Endothelial cell (in vitro differentiated cells): ENCODE data around the gene IRAK2. TPM values are rescaled to one million over a fixed set of nuclear protein-coding genes. Genes with fewer than 3 reads are reported as not detected.

ENCODE experiments used
- DNase-seq: peaks from one replicate; pipeline ENCODE4 v3.0.0; 2021; ENCODE audit warnings: low spot score
- H3K27ac Mint-ChIP-seq: one replicate; pipeline ENCODE4 v1.8.0; 2021; ENCODE audit warnings: mixed read lengths, inconsistent platforms; ENCODE audit not compliant: unreplicated experiment
- H3K27me3 Mint-ChIP-seq: one replicate; pipeline ENCODE4 v1.8.0; 2021; ENCODE audit warnings: mild to moderate bottlenecking, moderate library complexity, mixed read lengths, inconsistent platforms; ENCODE audit not compliant: unreplicated experiment
- H3K36me3 Mint-ChIP-seq: one replicate; pipeline ENCODE4 v1.8.0; 2021; ENCODE audit warnings: mild to moderate bottlenecking, low read depth, mixed read lengths, inconsistent platforms; ENCODE audit not compliant: unreplicated experiment
- H3K4me1 Mint-ChIP-seq: one replicate; pipeline ENCODE4 v1.8.0; 2021; ENCODE audit warnings: mild to moderate bottlenecking, mixed read lengths, inconsistent platforms; ENCODE audit not compliant: unreplicated experiment
- H3K4me3 Mint-ChIP-seq: one replicate; pipeline ENCODE4 v1.8.0; 2021; ENCODE audit warnings: mild to moderate bottlenecking, mixed read lengths, inconsistent platforms; ENCODE audit not compliant: unreplicated experiment
- H3K9me3 Mint-ChIP-seq: one replicate; pipeline ENCODE4 v1.8.0; 2021; ENCODE audit warnings: mixed read lengths, inconsistent platforms; ENCODE audit not compliant: unreplicated experiment
- total RNA-seq: library from RNA; stranded (reverse); fragmentation: NEBNext Ultra II Directional; extraction: Animal tissue kit (Norgen Biotek cat#: 25700); gene quantifications from one replicate; pipeline ENCODE4 v1.2.1, GENCODE V29; 2021; ENCODE audit not compliant: unreplicated experiment
- TF ChIP-seq, protein P1 (sequence below): fragments of 200-600 bp; sonication (generic); IDR thresholded peaks from one replicate; pipeline ENCODE4 v1.5.0; 2021; ENCODE audit warnings: antibody characterized with exemption; ENCODE audit not compliant: unreplicated experiment

Gene IRAK2
- total RNA-seq, 1 donor from 2014 or later: 1.1 TPM

GRCh38 chr3:10177737-10178136, 13.0 kb downstream of the IRAK2 start:
- H3K4me1 Mint-ChIP-seq: no peaks in the 10 kb centered on the region

DNA sequence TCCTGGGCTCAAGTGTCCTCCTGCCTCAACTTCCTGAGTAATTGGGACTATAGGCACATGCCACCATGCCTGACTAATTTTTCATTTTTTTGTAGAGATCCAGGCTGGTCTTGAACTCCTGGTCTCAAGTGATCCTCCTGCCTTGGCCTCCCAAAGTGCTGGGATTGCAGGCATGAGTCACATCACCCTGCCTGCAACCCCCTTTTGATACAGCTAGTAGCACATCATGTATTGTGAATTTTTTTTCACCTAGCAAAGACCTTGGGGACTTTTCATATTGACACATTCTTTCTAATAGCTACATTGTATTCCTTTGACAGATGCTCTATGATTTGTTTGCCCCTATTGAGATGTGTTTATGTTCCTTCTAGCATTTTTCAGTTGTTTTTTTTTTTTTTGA, 14.2 kb downstream of the IRAK2 start:
- Mint-ChIP-seq H3K9me3 (no peaks in the 10 kb centered on the region), H3K4me3 (no peak overlapping the region), H3K27me3 (no peaks in the 10 kb centered on the region), H3K4me1 (no peaks in the 10 kb centered on the region), H3K27ac (no peak overlapping the region), H3K36me3 (no peaks in the 10 kb centered on the region)
- TF ChIP-seq, protein P1, sequence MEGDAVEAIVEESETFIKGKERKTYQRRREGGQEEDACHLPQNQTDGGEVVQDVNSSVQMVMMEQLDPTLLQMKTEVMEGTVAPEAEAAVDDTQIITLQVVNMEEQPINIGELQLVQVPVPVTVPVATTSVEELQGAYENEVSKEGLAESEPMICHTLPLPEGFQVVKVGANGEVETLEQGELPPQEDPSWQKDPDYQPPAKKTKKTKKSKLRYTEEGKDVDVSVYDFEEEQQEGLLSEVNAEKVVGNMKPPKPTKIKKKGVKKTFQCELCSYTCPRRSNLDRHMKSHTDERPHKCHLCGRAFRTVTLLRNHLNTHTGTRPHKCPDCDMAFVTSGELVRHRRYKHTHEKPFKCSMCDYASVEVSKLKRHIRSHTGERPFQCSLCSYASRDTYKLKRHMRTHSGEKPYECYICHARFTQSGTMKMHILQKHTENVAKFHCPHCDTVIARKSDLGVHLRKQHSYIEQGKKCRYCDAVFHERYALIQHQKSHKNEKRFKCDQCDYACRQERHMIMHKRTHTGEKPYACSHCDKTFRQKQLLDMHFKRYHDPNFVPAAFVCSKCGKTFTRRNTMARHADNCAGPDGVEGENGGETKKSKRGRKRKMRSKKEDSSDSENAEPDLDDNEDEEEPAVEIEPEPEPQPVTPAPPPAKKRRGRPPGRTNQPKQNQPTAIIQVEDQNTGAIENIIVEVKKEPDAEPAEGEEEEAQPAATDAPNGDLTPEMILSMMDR: no peak
- DNase-seq: no peak

More at GRCh38 chr3:10177737-10178136, 13.0 kb downstream of the IRAK2 start:
- Mint-ChIP-seq H3K4me3 (no peak overlapping the region), H3K27me3 (no peaks in the 10 kb centered on the region), H3K27ac (no peak overlapping the region), H3K9me3 (no peaks in the 10 kb centered on the region), H3K36me3 (no peaks in the 10 kb centered on the region)
- TF ChIP-seq, protein P1: no peak
- DNase-seq: no peak

GRCh38 chr3:10180289-10180688, 15.6 kb downstream of the IRAK2 start:
- Mint-ChIP-seq H3K9me3 (no peaks in the 10 kb centered on the region), H3K4me1 (no peaks in the 10 kb centered on the region), H3K27ac (no peak overlapping the region), H3K4me3 (no peak overlapping the region), H3K36me3 (no peaks in the 10 kb centered on the region), H3K27me3 (no peaks in the 10 kb centered on the region)
- TF ChIP-seq, protein P1: no peak
- DNase-seq: no peak

DNA sequence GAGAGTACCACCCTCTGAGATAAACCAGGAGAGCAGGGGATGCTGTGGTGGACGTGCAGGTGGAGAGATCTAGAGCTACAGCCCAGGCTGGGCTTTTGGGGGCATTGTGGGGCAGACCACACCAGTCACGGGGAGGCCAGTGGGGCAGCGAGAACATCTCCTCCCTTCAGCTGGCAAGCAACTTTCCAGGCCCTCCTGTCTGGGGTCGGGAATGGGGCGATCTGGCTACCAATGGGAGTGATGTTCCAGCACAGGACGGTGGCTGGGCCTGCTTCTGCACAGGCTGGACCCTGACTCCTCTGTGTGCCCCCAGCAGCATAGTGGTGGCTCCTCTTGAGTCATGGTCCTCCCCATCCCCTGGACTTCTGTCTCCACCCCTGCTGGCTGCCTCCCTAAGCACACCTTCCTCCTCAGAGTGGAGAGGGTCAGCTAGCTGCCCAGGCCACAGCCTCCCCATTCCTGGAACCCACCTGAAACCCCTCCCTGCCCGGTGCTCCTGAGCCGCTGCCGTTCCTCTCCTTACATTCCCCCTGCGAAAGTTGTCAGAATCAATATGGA, 16.1 kb downstream of the IRAK2 start:
- no peak overlapping the region for H3K4me3 Mint-ChIP-seq
- no peak overlapping the region for H3K27ac Mint-ChIP-seq

GRCh38 chr3:10182950-10183349, 18.2 kb downstream of the IRAK2 start:
- H3K9me3 Mint-ChIP-seq: no peaks in the 10 kb centered on the region
- H3K27ac Mint-ChIP-seq: no peak overlapping the region
- peaks cover 5% of the 10 kb centered on the region for H3K4me1 Mint-ChIP-seq
- TF ChIP-seq, protein P1: no peak
- DNase-seq: no peak
- no peaks in the 10 kb centered on the region for H3K27me3 Mint-ChIP-seq
- no peak overlapping the region for H3K4me3 Mint-ChIP-seq
- H3K36me3 Mint-ChIP-seq: no peaks in the 10 kb centered on the region

More for the DNA sequence above, 16.1 kb downstream of the IRAK2 start:
- TF ChIP-seq, protein P1: no peak
- DNase-seq: no peak
- no peaks in the 10 kb centered on the region for H3K27me3 Mint-ChIP-seq
- H3K4me1 Mint-ChIP-seq: no peaks in the 10 kb centered on the region
- no peaks in the 10 kb centered on the region for H3K36me3 Mint-ChIP-seq
- H3K9me3 Mint-ChIP-seq: no peaks in the 10 kb centered on the region
